ENCODE results near the gene FBXO31.

DNA sequence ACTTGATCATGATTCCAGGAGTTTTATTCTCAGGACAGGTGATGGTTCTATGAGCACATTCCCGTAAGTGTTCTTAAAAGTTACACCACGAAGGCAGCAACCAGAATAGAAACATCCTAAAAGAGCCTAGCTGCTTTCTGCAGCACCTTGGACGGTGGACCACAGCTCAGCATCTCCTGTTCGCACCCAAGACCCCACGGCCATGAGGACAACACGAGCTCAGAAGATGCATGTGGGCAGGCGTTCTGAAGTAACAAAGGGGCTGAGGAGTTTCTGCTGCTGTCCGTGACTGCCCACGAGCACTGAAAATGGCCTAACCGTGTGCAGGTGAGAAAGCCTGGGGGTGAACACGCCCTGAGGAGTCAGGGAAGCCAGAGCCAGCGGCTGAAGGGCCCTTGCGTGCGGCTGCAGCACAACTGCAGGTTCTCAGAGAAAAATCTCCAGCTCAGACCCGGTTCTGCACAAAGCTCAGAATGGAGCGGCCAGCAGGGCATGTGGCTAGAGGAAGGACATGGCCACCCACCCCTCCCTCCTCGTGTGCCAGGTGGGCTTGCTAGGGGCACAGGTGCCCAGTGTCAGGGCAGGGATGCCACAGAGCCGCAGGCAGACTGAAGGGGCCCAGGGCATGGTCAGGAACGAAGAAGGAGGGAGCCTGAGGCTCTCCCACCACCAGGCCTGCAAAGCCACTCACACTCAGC lies 55.6 kb downstream of the FBXO31 start:
- no peak for TF ChIP-seq EZH2 (IDR thresholded peaks at IDR 0.05; ENCODE audit: borderline replicate concordance, low read length)
- TF ChIP-seq, protein P1, sequence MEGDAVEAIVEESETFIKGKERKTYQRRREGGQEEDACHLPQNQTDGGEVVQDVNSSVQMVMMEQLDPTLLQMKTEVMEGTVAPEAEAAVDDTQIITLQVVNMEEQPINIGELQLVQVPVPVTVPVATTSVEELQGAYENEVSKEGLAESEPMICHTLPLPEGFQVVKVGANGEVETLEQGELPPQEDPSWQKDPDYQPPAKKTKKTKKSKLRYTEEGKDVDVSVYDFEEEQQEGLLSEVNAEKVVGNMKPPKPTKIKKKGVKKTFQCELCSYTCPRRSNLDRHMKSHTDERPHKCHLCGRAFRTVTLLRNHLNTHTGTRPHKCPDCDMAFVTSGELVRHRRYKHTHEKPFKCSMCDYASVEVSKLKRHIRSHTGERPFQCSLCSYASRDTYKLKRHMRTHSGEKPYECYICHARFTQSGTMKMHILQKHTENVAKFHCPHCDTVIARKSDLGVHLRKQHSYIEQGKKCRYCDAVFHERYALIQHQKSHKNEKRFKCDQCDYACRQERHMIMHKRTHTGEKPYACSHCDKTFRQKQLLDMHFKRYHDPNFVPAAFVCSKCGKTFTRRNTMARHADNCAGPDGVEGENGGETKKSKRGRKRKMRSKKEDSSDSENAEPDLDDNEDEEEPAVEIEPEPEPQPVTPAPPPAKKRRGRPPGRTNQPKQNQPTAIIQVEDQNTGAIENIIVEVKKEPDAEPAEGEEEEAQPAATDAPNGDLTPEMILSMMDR (IDR thresholded peaks at IDR 0.05; ENCODE audit: low read length), result no peak
